Measurements from ENCODE around the gene ATP11A.

The ATP11A gene

DNA sequence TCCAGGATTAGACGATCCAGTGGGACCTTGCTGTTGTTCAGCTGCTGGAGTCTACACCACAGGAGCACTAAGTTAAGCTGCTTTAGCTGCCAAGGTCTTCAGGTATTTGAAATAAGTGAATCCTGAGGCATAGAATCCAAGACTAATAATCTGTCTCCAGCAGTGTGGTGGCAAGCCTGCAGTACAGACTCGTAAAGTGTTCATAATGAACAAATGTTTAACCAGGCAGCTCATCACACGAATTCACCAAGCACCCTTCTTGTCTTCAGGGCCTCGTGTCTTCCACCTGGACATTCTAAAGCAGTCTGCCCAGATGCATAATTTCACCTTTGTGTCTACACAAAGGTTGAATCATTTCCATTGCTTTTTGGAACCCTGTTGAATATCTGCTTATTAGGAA, 5.3 kb downstream of the ATP11A start:
- DNase-seq (ENCODE audit: insufficient read length, low spot score) (no peak), FAIRE-seq (no peak)
- TF ChIP-seq, protein P1, sequence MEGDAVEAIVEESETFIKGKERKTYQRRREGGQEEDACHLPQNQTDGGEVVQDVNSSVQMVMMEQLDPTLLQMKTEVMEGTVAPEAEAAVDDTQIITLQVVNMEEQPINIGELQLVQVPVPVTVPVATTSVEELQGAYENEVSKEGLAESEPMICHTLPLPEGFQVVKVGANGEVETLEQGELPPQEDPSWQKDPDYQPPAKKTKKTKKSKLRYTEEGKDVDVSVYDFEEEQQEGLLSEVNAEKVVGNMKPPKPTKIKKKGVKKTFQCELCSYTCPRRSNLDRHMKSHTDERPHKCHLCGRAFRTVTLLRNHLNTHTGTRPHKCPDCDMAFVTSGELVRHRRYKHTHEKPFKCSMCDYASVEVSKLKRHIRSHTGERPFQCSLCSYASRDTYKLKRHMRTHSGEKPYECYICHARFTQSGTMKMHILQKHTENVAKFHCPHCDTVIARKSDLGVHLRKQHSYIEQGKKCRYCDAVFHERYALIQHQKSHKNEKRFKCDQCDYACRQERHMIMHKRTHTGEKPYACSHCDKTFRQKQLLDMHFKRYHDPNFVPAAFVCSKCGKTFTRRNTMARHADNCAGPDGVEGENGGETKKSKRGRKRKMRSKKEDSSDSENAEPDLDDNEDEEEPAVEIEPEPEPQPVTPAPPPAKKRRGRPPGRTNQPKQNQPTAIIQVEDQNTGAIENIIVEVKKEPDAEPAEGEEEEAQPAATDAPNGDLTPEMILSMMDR (IDR thresholded peaks at IDR 0.05; ENCODE audit: insufficient read depth, missing control alignments): no peak

DNA sequence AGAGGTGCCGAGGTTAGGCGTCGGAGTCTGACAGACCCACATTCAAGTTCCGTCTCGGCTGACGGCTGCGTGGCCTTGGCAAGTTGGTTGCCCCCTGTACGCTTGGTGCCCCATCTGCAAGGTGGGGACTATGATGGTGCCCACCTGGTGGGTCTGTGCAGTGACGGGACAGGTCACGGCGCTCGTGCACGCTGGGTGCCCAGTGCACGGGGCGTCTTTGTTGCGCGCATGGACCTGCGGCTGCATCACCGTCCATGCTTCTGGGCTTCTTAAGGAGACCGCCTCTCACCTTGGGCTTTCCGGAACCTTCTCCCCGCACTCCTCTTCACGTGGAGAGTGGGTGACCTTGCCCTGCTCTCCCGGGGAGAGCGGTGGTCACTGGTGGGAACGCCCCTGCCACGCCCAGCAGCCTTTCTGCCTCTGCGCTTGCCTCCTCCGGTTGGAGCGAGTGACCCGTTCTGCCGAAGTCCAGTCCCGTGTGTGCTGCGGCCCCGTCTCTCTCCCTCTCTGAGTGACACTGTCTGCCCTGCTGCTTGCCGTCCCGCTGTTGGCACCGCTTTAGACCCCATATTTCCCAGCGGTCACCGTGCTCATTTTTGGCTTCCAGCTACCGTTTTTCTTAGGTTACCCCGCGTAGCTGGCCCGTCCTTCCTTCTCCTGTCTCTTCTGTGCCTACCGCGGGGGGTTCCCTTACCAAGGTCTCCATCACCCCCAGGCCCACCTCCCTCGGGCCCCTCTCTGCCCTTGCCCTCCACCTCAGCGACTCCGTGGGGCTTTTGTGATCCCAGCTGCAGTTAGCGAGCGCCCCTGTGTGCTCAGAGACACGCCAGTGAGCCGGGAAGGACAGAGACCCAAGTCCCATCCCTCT, 6.4 kb downstream of the ATP11A start:
- TF ChIP-seq, protein P1 (IDR thresholded peaks at IDR 0.05; ENCODE audit: insufficient read depth, missing control alignments): no peak
- no peak for FAIRE-seq
- DNase-seq (ENCODE audit: insufficient read length, low spot score): no peak

DNA sequence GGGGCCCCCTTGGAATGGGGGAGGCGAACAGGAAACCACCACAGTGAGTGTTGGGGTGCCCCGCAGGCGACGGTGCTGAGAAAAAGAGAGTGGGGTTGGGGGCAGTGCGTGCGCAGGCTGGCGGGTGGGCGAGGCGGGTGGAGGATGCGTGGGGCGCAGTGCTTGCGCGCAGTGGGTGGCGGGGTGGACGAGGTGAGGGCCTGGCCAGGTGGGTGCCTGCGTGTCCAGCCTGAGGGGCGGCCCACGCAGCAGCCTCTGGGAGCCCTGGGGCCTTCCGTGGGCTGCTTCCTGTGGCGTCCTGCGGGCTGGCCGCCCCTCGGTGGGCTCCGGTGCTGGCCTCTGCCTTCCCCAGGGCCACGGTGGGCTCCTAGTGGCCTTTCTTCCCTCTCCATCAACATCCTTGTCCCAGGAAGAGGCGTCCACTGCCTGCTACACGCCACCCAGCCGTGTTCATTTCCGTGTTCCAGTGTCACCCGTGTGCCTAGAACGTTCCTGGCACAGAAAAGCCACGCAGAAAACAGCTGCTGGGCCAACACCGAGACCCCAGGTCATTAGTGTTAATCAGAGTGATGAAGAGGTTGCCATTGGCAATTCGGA, 7.1 kb downstream of the ATP11A start:
- FAIRE-seq (no peak), DNase-seq (ENCODE audit: insufficient read length, low spot score) (no peak)
- TF ChIP-seq, protein P1 (IDR thresholded peaks at IDR 0.05; ENCODE audit: insufficient read depth, missing control alignments): no peak

DNA sequence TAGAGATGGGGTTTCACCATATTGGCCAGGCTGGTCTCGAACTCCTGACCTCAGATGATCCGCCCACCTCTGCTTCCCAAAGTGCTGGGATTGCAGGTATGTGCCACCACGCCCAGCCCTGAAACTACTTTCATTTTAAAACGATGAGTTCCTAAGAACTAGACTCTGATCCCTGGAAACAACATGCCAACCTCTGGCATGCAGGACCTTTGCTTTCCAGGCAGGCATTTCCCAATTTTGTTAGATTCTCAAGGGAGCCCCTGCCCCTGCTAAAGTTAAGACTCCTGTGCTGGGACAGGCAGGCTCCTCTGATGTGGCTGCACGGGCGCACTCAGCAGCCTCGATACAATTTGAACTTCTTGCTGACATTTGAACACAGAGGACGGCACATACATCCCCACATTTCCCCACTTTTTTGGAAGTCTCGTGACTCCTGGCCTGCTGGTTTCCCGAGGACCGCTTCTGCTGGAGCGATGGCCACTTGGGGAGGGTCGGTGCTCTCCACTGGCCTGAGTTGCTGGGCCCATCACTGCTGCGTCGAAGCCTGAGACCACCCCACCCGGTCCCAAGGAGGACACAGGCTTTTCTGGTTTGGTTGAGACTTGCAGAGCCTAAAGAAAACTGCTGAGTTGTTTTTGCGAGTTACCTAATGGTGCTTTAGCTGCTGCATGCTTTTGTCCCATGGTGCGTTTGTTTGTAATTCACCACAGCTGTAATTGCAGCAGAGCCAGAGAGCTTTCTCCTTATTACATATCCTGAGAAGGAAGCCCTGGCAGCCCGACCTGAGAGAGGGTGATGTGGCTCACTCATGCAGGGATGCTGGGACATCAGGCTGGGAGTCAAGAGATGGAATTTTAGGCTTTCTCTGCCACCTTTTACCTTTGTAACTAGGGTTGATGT, 8.2 kb downstream of the ATP11A start:
- TF ChIP-seq, protein P1 (IDR thresholded peaks at IDR 0.05; ENCODE audit: insufficient read depth, missing control alignments): no peak
- DNase-seq (ENCODE audit: insufficient read length, low spot score) (no peak), FAIRE-seq (no peak)

DNA sequence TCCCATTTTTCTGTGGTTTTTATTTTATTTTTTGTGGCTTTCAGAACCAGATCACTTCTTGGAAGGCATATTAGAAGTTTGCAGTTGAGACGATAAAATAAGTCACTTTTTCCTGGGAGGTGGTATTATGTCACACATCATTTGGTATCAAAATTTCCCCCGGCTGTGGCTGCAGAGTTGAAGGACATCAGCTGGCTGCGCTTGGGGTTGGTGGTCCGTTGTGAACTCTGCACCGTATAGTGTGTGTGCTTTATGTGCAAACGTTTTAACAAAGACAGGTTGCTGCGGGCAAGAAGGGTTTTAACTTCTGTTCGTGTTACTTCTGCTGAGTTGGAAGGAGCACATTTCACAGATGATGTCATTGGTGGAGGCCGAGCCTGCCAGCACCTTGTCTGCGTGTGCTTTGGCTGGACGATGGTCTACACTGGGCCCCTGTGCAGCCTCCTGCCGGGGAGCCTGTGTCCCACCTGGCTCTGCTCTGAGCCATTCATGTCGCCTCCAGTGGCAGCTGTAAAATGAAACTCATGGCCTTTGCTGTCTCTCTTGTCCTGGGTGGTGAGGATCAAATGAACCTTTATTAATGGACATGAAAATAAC, 9.6 kb downstream of the ATP11A start:
- no peak for DNase-seq (ENCODE audit: insufficient read length, low spot score)
- FAIRE-seq: no peak
- TF ChIP-seq, protein P1 (IDR thresholded peaks at IDR 0.05; ENCODE audit: insufficient read depth, missing control alignments): no peak

DNA sequence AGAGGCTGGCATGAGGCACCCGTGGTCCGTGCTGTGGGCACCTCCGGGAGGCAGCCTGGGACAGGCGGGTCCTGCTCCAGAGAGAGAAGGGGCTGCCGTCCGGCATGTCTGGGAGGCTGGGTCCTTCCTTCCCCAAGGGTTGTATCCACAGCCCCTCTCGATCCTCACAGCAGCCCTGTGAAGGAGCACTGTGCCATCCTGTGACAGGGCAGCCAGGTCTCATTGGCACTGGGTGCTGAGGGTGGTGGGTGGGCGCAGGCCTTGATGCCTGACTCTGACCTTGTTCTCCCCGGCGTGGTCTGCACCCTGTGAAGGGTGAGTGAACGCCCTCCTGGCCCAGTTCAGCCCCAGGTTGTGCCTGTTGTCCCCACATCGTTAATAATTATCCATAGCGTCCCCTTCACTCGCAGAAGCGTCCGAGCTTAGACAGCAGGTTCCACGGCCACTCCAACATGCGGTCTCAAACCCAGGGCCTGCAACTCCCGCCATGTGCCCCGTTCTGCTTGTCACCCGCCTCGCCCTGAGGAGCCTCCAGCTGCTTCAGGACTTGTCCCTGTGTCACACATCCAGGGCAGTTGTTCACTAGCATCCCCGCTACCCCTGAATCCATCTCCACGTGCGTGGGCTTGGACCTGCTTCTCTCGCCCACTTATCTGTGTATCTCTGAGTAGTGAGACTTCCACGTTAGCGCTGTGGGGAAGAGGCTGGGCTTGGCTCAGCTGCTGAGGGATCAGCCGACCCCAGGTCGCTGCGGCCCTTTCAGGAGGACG, 10.6 kb downstream of the ATP11A start:
- FAIRE-seq (no peak), DNase-seq (ENCODE audit: insufficient read length, low spot score) (no peak)
- TF ChIP-seq, protein P1 (IDR thresholded peaks at IDR 0.05; ENCODE audit: insufficient read depth, missing control alignments): no peak
